Thoracic aorta (tissue), 2 donors: Measurements from ENCODE around the gene MAP2. TPM values are rescaled to one million over a fixed set of nuclear protein-coding genes. Genes with fewer than 3 reads are reported as not detected.

Experiments used
- ATAC-seq: fragments of 150-250 bp; one replicate; pipeline ENCODE4 v1.8.0; 2017; ENCODE audit warnings: low read depth; ENCODE audit not compliant: insufficient number of reproducible peaks, low FRiP score
- DNase-seq: peaks from one replicate; pipeline ENCODE4 v3.0.0-alpha.2; 2020; ENCODE audit warnings: low spot score
- H3K27ac ChIP-seq, 2 donors: fragments of 200-600 bp; sonication (generic); 1 replicate in 1 of 2; 2 replicates in 1 of 2; pipeline ENCODE4 v1.5.1; 2016; ENCODE audit warnings: mild to moderate bottlenecking in 2 of 2, moderate library complexity in 2 of 2
- H3K27me3 ChIP-seq: fragments of 200-600 bp; sonication (generic); replicated peaks from 2 replicates; pipeline ENCODE4 v1.6.0; 2016; ENCODE audit warnings: mild to moderate bottlenecking; ENCODE audit not compliant: insufficient read depth
- H3K36me3 ChIP-seq: fragments of 200-600 bp; sonication (generic); one replicate; pipeline ENCODE4 v1.5.1; 2016
- H3K4me1 ChIP-seq, 2 donors: fragments of 200-600 bp; sonication (generic); 1 replicate in 1 of 2; 2 replicates in 1 of 2; pipeline versions ENCODE4 v1.5.1 to v1.6.0; 2016; ENCODE audit warnings: low read depth in 2 of 2, mild to moderate bottlenecking in 1 of 2; ENCODE audit not compliant: control insufficient read depth in 1 of 2
- H3K4me3 ChIP-seq: fragments of 200-600 bp; sonication (generic); 2 replicates; pipeline ENCODE4 v1.5.1; 2016; ENCODE audit warnings: mild to moderate bottlenecking
- H3K9me3 ChIP-seq: fragments of 200-600 bp; sonication (generic); 2 replicates; pipeline ENCODE4 v1.5.1; 2016
- total RNA-seq, 2 donors: library from RNA; depleted of rRNA; stranded (reverse); fragments of >200 nt; gene quantifications; one replicate each; pipeline versions ENCODE4 v1.1.0 to v1.2.3, GENCODE V29; 2016
- TF ChIP-seq, protein P1 (sequence below): fragments of 200-600 bp; sonication (generic); IDR thresholded peaks from one replicate; pipeline ENCODE4 v1.5.1; 2019; ENCODE audit warnings: antibody characterized with exemption

MAP2 gene
- total RNA-seq, 2 donors from 2014 or later: 51.6 to 68.8 TPM

DNA sequence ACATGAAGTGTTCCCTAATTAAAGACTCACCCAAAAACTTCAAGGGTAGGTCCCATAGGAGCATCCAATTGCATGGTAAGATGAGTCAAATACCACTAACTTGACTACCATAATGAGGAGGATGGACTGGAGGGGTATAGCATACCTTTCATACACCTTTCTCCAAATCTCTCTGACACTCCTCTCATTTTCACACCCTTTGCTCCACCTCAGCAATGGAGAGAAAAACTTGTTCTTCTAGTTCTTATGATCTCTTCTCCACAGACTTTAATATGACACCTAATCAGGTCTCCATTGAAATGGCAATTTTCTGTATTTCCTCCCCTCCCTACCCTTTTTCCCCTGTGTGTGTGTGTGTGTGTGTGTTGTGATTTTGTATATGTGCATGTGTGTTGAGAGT is 41.1 kb upstream of the MAP2 start:
- Histone ChIP-seq H3K9me3 (peaks cover 4% of the 10 kb centered on the region), H3K27me3 (no peaks in the 10 kb centered on the region), H3K27ac (no peak overlapping the region), H3K36me3 (no peaks in the 10 kb centered on the region), H3K4me1 (no peaks in the 10 kb centered on the region), H3K4me3 (no peak overlapping the region)
- DNase-seq (no peak), ATAC-seq (no peak)
- TF ChIP-seq, protein P1, sequence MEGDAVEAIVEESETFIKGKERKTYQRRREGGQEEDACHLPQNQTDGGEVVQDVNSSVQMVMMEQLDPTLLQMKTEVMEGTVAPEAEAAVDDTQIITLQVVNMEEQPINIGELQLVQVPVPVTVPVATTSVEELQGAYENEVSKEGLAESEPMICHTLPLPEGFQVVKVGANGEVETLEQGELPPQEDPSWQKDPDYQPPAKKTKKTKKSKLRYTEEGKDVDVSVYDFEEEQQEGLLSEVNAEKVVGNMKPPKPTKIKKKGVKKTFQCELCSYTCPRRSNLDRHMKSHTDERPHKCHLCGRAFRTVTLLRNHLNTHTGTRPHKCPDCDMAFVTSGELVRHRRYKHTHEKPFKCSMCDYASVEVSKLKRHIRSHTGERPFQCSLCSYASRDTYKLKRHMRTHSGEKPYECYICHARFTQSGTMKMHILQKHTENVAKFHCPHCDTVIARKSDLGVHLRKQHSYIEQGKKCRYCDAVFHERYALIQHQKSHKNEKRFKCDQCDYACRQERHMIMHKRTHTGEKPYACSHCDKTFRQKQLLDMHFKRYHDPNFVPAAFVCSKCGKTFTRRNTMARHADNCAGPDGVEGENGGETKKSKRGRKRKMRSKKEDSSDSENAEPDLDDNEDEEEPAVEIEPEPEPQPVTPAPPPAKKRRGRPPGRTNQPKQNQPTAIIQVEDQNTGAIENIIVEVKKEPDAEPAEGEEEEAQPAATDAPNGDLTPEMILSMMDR: no peak

DNA sequence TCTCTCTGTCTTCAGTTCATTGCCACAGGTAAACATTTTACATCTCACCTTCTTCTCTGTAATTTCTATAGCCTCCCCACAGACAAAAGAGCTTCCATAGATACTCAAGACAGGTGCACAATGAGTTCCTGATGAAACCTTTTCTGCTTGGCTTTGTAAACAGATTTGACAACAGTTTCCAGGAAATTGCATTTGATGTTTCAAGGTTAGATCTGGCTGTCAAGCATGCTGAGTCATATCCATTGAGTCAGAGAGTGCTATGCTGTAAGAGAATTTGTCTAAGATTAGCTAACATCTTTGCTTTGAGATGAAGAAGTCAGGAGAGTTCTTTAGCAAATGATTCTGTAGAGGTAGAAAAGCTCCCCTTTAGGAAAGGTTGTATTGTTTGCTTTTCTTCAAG is 40.6 kb upstream of the MAP2 start:
- Histone ChIP-seq H3K9me3 (peaks cover 3% of the 10 kb centered on the region), H3K4me3 (no peak overlapping the region), H3K27me3 (no peaks in the 10 kb centered on the region), H3K4me1 (no peaks in the 10 kb centered on the region), H3K27ac (no peak overlapping the region), H3K36me3 (no peaks in the 10 kb centered on the region)
- ATAC-seq (no peak), DNase-seq (no peak)
- TF ChIP-seq, protein P1: no peak

DNA sequence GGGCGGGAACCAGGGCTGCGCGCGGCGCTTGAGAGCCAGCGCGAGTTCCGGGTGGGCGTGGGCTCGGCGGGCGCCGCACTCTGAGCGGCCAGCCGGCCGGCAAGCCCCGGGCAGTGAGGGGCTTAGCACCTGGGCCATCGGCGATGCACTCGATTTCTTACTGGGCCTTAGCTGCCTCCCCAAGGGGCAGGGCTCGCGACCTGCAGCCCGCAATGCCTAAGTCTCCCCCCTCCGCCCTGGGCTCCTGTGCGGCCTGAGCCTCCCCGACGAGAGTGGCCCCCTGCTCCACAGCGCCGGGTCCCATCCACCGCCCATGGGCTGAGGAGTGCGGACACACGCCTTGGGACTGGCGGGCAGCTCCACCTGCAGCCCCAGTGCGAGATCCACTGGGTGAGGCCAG is 36.5 kb upstream of the MAP2 start:
- no peaks in the 10 kb centered on the region for H3K27me3 ChIP-seq
- TF ChIP-seq, protein P1: no peak
- H3K36me3 ChIP-seq: no peaks in the 10 kb centered on the region
- no peaks in the 10 kb centered on the region for H3K4me1 ChIP-seq
- no peak overlapping the region for H3K27ac ChIP-seq
- no peak for ATAC-seq
- no peak overlapping the region for H3K4me3 ChIP-seq
- H3K9me3 ChIP-seq: no peaks in the 10 kb centered on the region
- DNase-seq: no peak

DNA sequence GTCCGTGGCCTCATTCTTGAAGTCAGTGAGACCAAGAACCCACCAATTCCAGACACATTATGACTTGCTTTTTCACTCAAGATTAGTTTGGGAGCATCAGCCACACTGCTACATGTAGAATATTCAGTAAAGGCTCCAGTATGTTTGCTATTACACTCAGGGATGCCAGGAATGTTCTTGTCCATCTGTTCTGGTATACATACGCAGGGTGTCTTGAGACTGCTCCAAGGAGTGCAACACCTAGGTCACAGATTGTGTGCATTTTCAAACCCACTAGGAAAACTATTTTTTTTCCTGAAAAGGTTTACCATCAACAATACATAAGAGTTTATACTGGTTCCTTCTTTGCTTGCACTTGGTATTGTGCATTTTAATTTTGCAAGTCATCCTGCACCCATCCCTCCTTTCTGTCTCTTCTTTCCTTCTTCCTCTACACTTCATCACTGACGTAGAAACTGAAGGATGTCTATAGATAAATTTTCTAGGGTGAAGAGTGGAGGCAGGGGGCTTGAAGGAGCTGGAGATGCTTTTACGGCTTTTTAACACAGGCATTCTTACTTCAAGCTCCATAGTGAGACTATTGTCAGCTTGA is 35.3 kb upstream of the MAP2 start:
- H3K27ac ChIP-seq: no peak overlapping the region
- H3K36me3 ChIP-seq: no peaks in the 10 kb centered on the region
- no peak overlapping the region for H3K4me3 ChIP-seq
- no peaks in the 10 kb centered on the region for H3K4me1 ChIP-seq
- TF ChIP-seq, protein P1: no peak
- no peaks in the 10 kb centered on the region for H3K9me3 ChIP-seq
- DNase-seq: no peak
- no peaks in the 10 kb centered on the region for H3K27me3 ChIP-seq
- no peak for ATAC-seq

DNA sequence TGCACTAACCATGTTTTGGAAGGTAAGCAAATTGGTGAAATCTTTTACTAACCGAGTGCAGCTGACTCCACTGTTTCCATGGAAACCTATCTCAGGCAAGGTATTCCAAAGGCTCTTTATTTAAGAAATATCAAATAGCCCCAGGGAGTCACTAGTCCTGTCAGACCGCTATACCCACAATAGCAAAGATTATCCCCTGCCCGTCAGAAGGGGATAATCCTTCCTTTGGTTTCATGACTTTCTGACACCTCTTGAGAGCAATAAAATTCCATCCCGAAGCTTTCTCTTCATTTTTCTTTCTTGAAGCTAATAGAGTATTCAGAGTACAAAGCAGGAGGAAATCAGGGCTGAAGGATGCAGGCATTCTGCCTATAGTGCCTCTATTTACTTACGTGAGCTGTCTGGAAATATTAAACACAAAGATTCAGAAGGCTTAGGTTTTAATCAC is 34.7 kb upstream of the MAP2 start:
- ATAC-seq (no peak), DNase-seq (no peak)
- H3K36me3 ChIP-seq: no peaks in the 10 kb centered on the region
- H3K27me3 ChIP-seq: no peaks in the 10 kb centered on the region
- H3K4me3 ChIP-seq: no peak overlapping the region
- H3K27ac ChIP-seq: no peak overlapping the region
- TF ChIP-seq, protein P1: no peak
- no peaks in the 10 kb centered on the region for H3K9me3 ChIP-seq
- H3K4me1 ChIP-seq: no peaks in the 10 kb centered on the region
